GM12891 (cell line): ENCODE measurements around the gene AUP1.
A peak's percentile ranks its signal among the peaks of the same experiment; 100 is the strongest.

Experiments used
- DNase-seq: peaks from one replicate; pipeline ENCODE4 v3.0.0; 2011; ENCODE audit warnings: low spot score; ENCODE audit not compliant: insufficient read length
- FAIRE-seq: peaks from 2 replicates; lab custom pipeline; 2011; peaks lifted over from hg19 to GRCh38; lab: Jason Lieb, UNC
- PAX5 ChIP-seq: IDR thresholded peaks from 2 replicates; pipeline ENCODE4 v1.6.1; 2011; ENCODE audit warnings: low read length, moderate library complexity, mild to moderate bottlenecking; ENCODE audit not compliant: insufficient read depth, severe bottlenecking
- POLR2A ChIP-seq: IDR thresholded peaks from 2 replicates; pipeline ENCODE4 v1.6.1; 2011; ENCODE audit warnings: low read depth, low read length, control low read depth
- POLR2AphosphoS5 ChIP-seq: IDR thresholded peaks from 2 replicates; pipeline ENCODE4 v1.6.1; 2011; ENCODE audit warnings: low read depth, low read length, control low read depth
- POU2F2 ChIP-seq: IDR thresholded peaks from 2 replicates; pipeline ENCODE4 v1.6.1; 2011; ENCODE audit warnings: low read depth, mild to moderate bottlenecking, control low read depth, low read length, moderate library complexity
- SPI1 ChIP-seq: IDR thresholded peaks from 2 replicates; pipeline ENCODE4 v1.6.1; 2011; ENCODE audit warnings: low read depth, low read length, control low read depth
- TAF1 ChIP-seq: IDR thresholded peaks from 2 replicates; pipeline ENCODE4 v1.6.1; 2011; ENCODE audit warnings: low read depth, low read length, control low read depth

The AUP1 gene

DNA sequence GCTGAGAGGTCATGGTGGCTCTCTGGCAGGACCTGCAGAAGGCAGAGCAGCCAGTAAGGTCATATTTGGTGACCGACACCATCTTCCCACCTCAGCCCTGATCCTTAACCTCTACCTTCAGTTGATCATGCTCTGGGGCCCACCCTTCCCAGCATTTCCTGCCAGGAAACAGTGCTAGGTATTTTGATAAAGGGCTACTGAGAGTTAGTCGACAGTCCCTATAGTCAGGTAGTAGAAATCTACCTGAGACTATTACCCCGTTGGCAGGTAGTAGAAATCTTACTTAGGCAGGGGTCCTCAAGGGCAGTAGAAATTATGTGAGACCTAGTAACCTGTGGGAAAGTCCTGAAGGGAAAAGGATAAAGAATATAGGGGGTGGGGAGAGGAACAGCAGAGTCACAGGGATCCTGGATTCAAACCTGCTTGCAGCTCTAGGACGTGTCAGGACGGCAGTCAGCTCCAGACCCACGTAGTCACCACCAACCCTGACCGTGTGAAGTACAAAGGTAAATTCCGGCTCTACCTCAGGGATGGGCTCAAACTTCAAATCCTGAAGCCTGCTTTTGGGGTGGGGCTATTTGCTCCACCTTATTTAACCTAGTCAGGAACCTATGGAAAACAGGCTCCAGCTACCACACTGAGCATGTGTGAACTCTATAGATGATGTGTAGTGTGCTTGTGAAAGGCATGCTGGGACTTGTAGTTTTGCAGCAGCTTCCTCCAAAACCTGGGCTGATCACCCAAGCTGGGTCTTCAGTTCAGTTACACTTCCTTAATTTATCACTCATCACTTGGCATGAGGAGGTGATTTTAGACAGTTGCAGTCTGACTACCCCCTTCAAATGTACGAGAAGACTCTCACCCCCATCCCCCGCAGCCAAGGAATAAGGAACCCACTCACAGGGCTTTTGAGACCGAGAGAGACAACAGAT, 3.5 kb downstream of the AUP1 start, which contains the start of gene DQX1:
Gene DQX1, minus strand, starts transcription at position 515 of the 932 bp plus-strand sequence. Its CDS starts 502 bp downstream, at position 13.
- FAIRE-seq (peak; percentile 75), DNase-seq (no peak)
- TF ChIP-seq POLR2A (0 out of 2 replicates have a peak, but pooled peaks have one; percentile 27), TAF1 (no peak), SPI1 (peak; percentile 90), POU2F2 (no peak; the same call in none of the 2 replicates)

DNA sequence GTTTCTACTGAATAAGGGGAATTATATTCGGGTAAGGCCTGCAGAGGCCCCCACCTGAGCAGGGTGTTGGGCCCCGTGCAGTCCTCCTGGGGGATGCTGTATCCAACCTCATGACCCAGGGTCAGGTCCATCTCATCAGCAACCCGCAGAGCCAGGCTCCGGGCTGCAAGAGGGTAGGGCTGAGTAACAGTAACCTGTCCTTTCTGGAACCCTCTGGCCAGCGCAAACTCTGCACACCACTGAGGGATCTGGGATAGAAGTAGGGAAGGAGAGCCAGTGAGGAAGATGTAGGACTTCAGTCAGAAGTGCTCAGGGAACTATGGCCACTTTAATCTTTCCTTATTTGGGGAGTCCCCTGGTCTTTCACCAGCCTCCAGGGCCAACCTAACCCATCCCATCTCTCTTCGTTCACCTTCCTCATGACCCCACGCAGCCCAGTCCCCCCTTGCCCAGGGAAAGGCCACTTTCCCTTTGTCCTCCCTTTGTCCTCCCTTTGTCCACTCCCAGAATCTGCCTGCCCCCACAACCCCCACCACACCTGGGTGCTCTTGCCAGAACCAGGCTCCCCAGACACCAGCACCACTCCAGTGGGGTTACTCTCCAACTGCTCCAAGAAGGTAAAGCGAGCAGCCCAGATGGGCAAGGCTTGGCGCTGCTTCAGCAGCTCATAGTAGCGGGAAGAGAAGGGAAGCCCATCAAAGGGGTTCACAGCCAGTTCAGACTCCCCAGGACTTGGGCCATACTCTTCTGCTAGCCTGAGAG, 4.4 kb downstream of the AUP1 start:
- DNase-seq, result no peak
- TF ChIP-seq POLR2A (no peak; the same call in 1 of the 2 replicates), TAF1 (no peak), POU2F2 (no peak)
- no peak for FAIRE-seq

DNA sequence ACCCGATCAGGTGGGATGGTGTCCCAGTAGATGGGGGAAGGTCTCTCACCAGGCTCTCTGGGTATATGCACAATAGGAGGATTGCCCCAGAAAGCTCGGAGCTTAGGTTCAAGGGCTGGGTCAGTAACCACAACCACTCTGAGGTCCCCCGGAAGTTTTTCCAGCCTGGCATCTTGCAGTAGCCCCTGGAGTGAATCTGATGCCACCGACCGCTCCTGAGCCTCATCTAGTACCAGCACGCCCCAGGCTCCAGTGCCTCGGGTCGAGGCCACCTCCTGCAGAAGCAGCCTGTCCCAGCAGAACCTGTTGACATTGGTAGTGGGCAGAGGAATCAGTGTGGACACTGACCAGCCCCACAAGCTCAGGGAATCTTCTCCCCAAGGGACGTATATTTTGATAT, 5.5 kb downstream of the AUP1 start:
- TF ChIP-seq POLR2A (no peak), SPI1 (no peak), POU2F2 (no peak), POLR2AphosphoS5 (no peak), TAF1 (no peak), PAX5 (no peak)
- DNase-seq (no peak), FAIRE-seq (no peak)

DNA sequence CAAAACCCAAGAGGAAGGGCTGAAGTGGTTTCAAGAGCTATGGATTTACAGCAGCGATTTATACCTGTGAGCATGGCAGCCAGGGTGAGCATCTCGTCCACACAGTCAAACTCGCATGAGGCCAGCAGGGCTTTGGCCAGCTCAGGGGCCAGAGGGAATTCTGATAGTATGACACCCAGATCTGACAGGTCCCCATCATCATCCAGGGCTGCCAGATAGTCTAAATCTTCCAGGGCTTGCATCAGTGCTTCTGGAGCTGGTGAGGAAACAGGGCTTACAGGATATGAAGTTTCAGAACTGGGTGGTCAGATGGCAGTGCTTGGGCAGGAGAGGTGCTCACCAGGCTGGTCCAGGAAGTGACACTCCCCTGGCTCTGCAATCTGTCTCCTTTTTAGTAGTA, 7.0 kb downstream of the AUP1 start:
- FAIRE-seq, result no peak
- DNase-seq, result no peak
- TF ChIP-seq SPI1, result no peak
- TF ChIP-seq POU2F2, result no peak
- TF ChIP-seq POLR2A, result no peak

DNA sequence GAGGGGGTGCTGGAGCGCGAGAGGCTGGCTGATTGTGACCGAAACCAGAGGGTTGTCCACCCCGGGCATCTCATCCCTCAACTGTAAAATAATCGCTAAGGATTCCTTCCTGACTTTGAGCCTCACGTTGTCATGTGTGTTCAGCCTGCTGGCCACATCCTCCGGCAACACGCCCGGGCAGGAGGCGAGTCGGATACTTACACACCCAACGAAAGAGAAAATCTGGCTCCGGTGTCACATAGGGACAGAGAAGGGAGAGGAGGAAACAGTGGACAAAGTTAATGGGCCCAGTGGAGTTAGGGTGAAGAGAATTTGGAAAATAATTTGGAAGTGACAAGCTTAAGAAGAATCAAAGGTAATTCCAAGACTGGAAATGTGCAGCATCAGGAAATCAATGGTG, 12.9 kb downstream of the AUP1 start:
- no peak for DNase-seq
- TF ChIP-seq POU2F2, result no peak
- peak; percentile 33 for FAIRE-seq

DNA sequence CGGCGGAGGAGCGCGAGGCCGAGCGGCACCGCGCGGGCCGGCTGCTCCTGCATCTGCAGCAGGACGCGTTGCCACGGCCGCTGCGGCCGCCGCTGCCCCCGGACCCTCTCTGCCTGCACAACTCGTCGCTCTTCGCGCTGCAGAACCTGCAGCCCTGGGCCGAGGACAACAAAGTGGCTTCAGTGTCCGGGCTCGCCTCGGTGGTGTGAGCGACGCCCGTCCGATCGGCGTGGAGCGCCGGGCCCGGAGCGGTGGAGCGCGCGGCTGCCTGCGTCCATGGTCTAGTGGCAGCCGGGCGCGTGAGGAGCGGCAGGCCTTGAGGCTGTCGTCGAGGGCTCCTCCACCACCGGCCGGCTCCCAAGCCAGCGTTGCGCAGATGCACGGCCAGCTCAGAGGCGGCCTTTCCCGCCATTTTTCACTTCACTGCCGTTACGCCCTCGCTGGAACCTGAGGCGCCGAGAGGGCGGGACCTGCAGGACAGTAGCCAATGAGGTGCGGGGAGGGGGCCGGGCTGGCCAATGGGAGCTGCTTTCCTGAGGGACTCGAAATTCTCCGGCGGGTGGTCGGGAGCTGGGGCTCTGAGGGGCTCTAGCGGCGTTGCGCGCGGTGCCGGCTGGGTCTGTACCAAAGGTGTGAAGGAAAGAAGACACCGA, 13.4 kb downstream of the AUP1 start:
- FAIRE-seq, result peak; percentile 78
- no peak for TF ChIP-seq SPI1
- no peak for TF ChIP-seq POU2F2
- no peak for TF ChIP-seq TAF1
- TF ChIP-seq POLR2AphosphoS5, result no peak
- TF ChIP-seq POLR2A, result no peak
- no peak for TF ChIP-seq PAX5
- DNase-seq, result peak; percentile 90

DNA sequence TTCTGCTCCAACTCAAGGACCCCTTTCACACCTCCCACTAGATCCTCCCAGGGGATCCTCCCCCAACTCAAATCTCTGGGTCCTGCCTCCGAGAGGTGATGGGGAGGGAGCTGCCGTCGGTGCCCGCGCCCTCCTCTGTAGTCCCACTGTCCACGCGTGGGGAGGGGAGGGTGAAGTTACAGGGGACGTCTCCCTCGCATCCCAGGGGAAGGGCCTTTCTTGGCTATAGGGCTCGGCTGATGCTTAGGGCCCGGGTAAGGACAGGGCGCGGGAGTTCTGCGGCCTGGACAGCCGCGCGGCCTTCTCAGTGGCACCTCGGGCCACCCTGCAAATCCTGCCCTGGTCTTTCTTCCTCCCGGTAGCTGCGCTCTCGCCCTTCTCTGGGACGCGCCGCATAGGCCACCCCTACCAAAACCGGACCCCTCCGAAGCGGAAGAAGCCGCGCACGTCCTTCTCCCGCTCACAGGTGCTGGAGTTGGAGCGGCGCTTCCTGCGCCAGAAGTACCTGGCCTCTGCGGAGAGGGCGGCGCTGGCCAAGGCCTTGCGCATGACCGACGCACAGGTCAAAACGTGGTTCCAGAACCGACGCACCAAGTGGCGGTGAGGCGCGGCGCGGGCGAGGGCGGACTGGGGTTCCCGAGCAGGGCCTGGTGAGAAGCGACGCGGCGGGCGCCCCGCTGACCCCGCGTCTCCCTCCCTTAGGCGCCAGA, 14.1 kb downstream of the AUP1 start:
- no peak for DNase-seq
- FAIRE-seq, result no peak

DNA sequence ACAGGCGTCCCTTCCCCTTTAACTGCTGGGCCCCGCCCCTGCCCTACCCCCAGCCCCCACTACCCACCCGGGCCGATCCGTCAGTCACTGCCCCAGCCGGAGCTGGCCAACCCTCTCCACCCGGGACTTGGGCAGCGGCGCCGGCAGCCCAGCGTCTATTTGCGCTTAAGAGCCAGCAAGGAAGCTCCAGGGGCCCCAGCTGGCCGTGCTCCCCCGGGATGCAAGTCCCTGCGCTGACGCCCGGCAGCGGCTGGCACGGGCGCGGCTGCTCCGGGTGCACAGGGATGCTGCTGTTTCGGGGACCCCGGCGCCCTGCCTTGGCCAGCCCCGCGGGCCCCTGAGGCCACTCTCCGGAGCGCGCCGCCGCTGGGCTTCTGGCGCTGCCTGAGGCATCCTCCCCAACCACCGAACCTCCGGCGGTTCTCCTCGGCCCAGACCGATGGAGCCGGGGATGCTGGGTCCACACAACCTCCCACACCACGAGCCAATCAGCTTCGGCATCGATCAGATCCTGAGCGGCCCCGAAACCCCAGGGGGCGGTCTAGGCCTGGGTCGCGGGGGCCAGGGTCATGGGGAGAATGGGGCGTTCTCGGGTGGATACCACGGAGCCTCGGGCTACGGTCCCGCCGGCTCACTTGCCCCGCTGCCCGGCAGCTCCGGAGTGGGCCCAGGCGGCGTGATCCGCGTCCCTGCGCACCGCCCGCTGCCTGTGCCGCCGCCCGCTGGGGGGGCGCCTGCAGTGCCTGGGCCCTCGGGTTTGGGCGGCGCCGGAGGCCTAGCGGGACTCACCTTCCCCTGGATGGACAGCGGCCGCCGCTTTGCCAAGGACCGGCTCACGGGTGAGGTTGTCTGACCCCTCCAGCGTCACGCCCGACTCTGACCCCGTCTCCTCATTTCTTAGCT, 14.9 kb downstream of the AUP1 start, which contains the start of gene TLX2:
Gene TLX2, plus strand, starts transcription at position 83 of the 903 bp plus-strand sequence. Its CDS starts 357 bp downstream, at position 440.
- DNase-seq (no peak), FAIRE-seq (peak; percentile 9)
- TF ChIP-seq SPI1, result no peak
- TF ChIP-seq POLR2A, result no peak
- no peak for TF ChIP-seq POU2F2
- TF ChIP-seq PAX5, result no peak
- TF ChIP-seq POLR2AphosphoS5, result no peak
- no peak for TF ChIP-seq TAF1

More for the DNA sequence above, 14.1 kb downstream of the AUP1 start:
- TF ChIP-seq TAF1, result no peak
- TF ChIP-seq SPI1, result no peak
- no peak for TF ChIP-seq POLR2A
- no peak for TF ChIP-seq POLR2AphosphoS5
- no peak for TF ChIP-seq POU2F2
- TF ChIP-seq PAX5, result no peak
